ENCODE measurements around the gene RFTN1. TPM values are rescaled to one million over a fixed set of nuclear protein-coding genes. Genes with fewer than 3 reads are reported as not detected.

Gene RFTN1
- total RNA-seq, 1 experiment from 2014 or later: 0.90 TPM

GRCh38 chr3:16478516-16478915 is 35.0 kb downstream of the RFTN1 start:
- peaks cover 3% of the 10 kb centered on the region; the same call in 1 of the 2 replicates for H3K27me3 ChIP-seq (ENCODE audit: control insufficient read depth, insufficient read depth, low read length)
- no peaks in the 10 kb centered on the region for H3K36me3 ChIP-seq (replicated peaks; ENCODE audit: control insufficient read depth, insufficient read depth, low read length)
- no peak overlapping the region for H3K4me3 ChIP-seq (ENCODE audit: insufficient read depth, low read depth, low read length)
- DNase-seq: no peak

DNA sequence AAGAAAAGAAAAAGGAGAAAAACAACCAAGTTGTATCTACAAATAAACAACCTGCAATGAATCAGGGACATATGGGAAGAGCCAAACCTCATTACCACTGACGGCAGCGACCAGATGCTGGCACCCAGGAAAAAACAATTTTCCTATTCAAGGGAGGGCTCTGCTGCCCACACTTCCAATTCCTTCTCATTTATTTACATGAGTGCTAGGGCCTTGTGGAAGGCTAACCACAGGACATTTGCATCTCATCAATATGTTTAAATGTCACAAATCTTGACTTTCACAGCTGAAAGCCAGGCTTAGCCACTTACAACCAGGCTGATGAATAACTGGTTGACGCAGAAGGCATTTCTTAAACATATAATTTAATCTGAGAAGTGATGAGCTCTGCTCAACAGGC is 36.0 kb downstream of the RFTN1 start:
- Histone ChIP-seq H3K4me3 (ENCODE audit: insufficient read depth, low read depth, low read length) (no peak overlapping the region), H3K27me3 (ENCODE audit: control insufficient read depth, insufficient read depth, low read length) (peaks cover 3% of the 10 kb centered on the region; the same call in 1 of the 2 replicates), H3K36me3 (replicated peaks; ENCODE audit: control insufficient read depth, insufficient read depth, low read length) (no peaks in the 10 kb centered on the region)
- DNase-seq: no peak

DNA sequence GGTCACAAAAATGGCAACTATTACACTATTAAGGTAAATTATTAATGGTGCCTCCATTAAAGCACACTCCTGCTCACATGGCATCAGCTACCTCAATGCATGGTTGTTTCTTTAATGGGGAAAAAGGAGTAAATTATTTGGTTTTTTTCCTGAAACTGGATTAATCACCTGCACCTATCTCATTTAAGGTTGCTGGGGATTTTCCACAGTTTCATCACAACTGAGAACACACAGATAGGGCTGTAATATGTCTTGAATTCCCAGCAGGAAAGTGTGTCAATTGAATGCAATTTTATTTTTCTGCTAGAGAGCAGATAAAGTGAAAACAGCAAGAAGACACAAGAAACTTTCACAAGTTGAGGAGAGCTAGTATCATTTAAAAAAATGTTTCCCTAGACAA is 36.4 kb downstream of the RFTN1 start:
- Histone ChIP-seq H3K36me3 (replicated peaks; ENCODE audit: control insufficient read depth, insufficient read depth, low read length) (no peaks in the 10 kb centered on the region), H3K4me3 (ENCODE audit: insufficient read depth, low read depth, low read length) (no peak overlapping the region), H3K27me3 (ENCODE audit: control insufficient read depth, insufficient read depth, low read length) (peaks cover 2% of the 10 kb centered on the region; the same call in 1 of the 2 replicates)
- no peak for DNase-seq

DNA sequence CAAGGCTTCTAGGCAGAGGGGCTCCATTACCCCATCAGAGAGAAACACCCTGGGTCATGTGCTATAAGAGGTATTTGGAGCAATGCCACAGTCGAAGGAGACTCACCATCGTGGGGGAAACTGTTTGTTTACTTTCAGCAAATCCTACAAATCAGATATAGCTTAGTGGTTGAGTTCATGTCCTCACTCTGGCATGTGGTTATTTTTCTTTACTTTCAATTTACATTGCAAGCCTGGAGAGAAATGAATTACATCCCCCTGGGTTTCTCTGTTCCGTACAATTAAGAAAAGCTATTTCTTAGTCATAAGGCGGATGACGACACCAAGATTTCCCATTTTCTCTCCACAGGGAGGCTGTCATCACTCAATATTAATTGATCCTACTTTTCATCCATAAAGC is 36.9 kb downstream of the RFTN1 start:
- H3K4me3 ChIP-seq (ENCODE audit: insufficient read depth, low read depth, low read length): no peak overlapping the region
- DNase-seq: no peak
- no peaks in the 10 kb centered on the region for H3K36me3 ChIP-seq (replicated peaks; ENCODE audit: control insufficient read depth, insufficient read depth, low read length)
- no peaks in the 10 kb centered on the region; the same call in 1 of the 2 replicates for H3K27me3 ChIP-seq (ENCODE audit: control insufficient read depth, insufficient read depth, low read length)

DNA sequence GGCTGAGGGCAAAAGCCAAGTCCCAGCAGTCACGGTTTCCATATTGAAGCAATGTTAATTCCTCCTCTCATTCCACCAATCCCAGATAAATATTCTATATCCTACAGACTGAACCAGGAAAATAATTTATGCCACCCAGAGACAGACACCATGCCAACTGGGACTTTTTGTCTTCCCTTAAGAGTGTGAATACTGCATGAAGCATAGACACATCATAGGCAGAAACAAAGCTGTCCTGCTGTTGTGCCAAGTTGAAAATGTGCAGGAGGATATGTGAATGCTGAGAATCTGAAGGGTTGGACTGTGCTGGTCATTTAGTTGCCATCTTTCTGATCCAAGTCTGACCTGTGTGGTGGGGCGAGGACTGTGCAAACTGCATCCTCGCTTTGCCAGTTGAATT is 37.7 kb downstream of the RFTN1 start:
- Histone ChIP-seq H3K4me3 (ENCODE audit: insufficient read depth, low read depth, low read length) (no peak overlapping the region), H3K27me3 (ENCODE audit: control insufficient read depth, insufficient read depth, low read length) (no peaks in the 10 kb centered on the region; the same call in 1 of the 2 replicates), H3K36me3 (replicated peaks; ENCODE audit: control insufficient read depth, insufficient read depth, low read length) (no peaks in the 10 kb centered on the region)
- no peak for DNase-seq

- no peak for DNase-seq
- Histone ChIP-seq H3K27me3 (ENCODE audit: control insufficient read depth, insufficient read depth, low read length) (no peaks in the 10 kb centered on the region; the same call in 1 of the 2 replicates), H3K36me3 (replicated peaks; ENCODE audit: control insufficient read depth, insufficient read depth, low read length) (no peaks in the 10 kb centered on the region), H3K4me3 (ENCODE audit: insufficient read depth, low read depth, low read length) (no peak overlapping the region)
Measured at GRCh38 chr3:16474920-16475319, 38.6 kb downstream of the RFTN1 start.

DNA sequence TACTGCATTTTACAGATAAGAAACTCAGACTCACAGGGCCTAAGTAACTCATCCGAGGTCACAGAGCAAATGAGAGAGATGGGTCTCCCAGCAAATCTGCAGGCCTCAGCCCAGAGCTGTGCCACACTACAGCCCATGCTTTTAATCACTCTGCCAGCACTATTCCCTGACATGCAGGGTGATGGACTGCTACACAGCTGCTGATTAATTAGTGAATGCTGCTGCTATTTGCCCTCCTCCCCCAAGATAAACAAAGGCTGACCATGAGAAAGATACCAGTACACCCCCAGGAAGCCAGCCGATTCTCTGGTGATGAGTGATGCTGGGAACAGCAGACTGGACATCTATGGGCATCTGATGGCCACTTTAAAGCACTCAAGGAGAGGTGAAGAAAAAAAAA is 39.3 kb downstream of the RFTN1 start:
- DNase-seq: no peak
- no peaks in the 10 kb centered on the region; the same call in 1 of the 2 replicates for H3K27me3 ChIP-seq (ENCODE audit: control insufficient read depth, insufficient read depth, low read length)
- H3K36me3 ChIP-seq (replicated peaks; ENCODE audit: control insufficient read depth, insufficient read depth, low read length): no peaks in the 10 kb centered on the region
- H3K4me3 ChIP-seq (ENCODE audit: insufficient read depth, low read depth, low read length): no peak overlapping the region

DNA sequence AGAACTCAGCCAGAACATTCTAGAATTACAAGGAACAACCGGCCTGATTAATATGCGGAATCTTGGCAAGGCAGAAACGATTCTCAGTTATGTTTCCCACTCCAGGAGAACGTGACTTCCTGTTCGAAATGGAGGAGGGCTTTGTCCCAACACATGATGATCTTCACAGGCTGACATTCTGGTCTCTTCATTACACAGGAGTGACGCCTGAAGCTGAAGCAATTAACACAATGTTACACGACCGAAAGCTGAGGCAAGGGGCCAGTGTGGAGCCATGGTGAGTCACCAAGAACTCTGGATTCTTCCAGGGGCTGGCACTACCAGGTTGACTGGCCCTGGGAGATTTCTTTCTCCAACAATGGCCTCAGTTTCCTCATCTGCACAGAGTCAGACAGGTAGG is 40.9 kb downstream of the RFTN1 start:
- DNase-seq: no peak
- H3K36me3 ChIP-seq (replicated peaks; ENCODE audit: control insufficient read depth, insufficient read depth, low read length): no peaks in the 10 kb centered on the region
- H3K4me3 ChIP-seq (ENCODE audit: insufficient read depth, low read depth, low read length): no peak overlapping the region
- no peaks in the 10 kb centered on the region for H3K27me3 ChIP-seq (ENCODE audit: control insufficient read depth, insufficient read depth, low read length)

- Histone ChIP-seq H3K4me3 (ENCODE audit: insufficient read depth, low read depth, low read length) (no peak overlapping the region), H3K36me3 (replicated peaks; ENCODE audit: control insufficient read depth, insufficient read depth, low read length) (no peaks in the 10 kb centered on the region), H3K27me3 (ENCODE audit: control insufficient read depth, insufficient read depth, low read length) (no peaks in the 10 kb centered on the region)
- DNase-seq: no peak
Measured at GRCh38 chr3:16471897-16472296, 41.6 kb downstream of the RFTN1 start.

DNA sequence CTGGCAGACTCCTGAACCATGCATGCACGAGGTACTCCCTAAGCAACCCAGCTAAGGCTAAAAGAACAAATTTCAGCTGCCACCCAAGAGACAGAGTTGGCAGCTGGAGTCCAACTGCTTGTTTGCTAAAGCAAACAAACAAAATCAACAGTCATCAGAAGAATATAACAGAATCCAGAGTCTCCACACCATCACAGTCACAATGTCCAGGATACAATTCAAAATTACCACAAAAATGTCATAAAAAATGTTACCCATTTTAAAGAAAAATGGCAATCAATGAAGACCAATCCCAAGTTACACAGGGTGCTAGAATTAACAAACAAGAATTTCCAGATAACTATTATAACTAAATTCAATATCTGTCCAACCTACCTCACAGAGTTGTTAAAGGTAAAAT is 42.9 kb downstream of the RFTN1 start:
- no peak overlapping the region for H3K4me3 ChIP-seq (ENCODE audit: insufficient read depth, low read depth, low read length)
- H3K36me3 ChIP-seq (replicated peaks; ENCODE audit: control insufficient read depth, insufficient read depth, low read length): no peaks in the 10 kb centered on the region
- H3K27me3 ChIP-seq (ENCODE audit: control insufficient read depth, insufficient read depth, low read length): no peaks in the 10 kb centered on the region
- no peak for DNase-seq

DNA sequence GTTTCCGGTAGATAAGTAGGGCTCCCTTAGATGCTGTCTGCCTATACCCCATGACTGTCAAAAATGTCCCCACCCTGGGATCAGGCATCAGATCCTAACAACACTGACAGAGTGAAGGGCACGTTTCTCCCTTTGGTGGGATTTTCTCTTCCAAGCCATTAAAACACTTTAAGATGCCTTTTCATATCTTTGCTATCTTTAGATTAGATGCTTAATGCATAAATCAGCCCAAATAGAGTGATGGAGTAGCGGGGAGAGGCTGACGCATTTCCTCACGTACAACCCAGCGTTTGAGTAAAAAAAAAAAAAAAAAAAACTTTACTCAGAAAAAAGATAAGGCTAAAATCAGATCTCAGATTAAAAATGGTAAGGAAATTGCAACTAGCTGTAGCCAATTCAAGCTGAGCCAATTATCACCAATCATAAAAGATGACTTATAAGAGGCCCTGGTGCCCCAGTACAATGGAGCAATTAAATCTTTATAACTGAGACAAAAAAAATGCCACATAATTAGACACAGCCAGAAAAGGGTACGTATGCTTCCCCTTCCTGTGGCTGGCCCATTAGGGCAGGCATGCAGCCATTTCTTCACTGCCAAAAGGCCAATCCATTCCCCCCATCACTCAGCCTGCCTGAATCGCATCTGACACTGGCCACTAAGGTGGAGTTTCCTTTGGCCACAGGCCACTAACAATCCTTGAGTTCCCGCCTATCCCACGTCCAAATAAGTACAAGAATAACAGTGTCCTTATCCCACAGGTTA is 45.0 kb downstream of the RFTN1 start:
- Histone ChIP-seq H3K27me3 (ENCODE audit: control insufficient read depth, insufficient read depth, low read length) (no peaks in the 10 kb centered on the region), H3K4me3 (ENCODE audit: insufficient read depth, low read depth, low read length) (no peak overlapping the region), H3K36me3 (replicated peaks; ENCODE audit: control insufficient read depth, insufficient read depth, low read length) (no peaks in the 10 kb centered on the region)
- DNase-seq: no peak

- no peak for DNase-seq
- Histone ChIP-seq H3K27me3 (ENCODE audit: control insufficient read depth, insufficient read depth, low read length) (no peaks in the 10 kb centered on the region), H3K4me3 (ENCODE audit: insufficient read depth, low read depth, low read length) (no peak overlapping the region), H3K36me3 (replicated peaks; ENCODE audit: control insufficient read depth, insufficient read depth, low read length) (no peaks in the 10 kb centered on the region)
Measured at GRCh38 chr3:16468002-16468335, 45.5 kb downstream of the RFTN1 start.

DNA sequence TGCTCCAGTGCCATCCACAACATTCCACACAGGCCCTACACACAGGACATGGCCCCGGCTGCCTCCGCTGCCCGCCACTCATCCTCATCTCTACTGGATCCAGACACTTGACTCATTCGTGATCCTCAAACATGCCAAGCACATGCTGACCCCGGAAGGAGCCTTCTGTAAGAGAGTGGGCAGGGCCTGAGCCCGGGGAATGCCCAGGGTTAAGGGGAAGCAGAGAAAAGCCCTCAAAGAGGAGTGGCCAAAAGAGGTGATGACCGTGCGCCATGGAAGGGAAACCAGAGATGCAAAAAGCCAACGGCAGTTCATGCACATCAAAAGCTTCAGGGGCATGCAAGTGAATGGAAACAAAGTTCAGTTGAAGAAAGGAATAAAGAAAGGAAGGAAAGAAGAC is 46.1 kb downstream of the RFTN1 start:
- Histone ChIP-seq H3K36me3 (replicated peaks; ENCODE audit: control insufficient read depth, insufficient read depth, low read length) (no peaks in the 10 kb centered on the region), H3K4me3 (ENCODE audit: insufficient read depth, low read depth, low read length) (no peak overlapping the region), H3K27me3 (ENCODE audit: control insufficient read depth, insufficient read depth, low read length) (no peaks in the 10 kb centered on the region)
- no peak for DNase-seq

DNA sequence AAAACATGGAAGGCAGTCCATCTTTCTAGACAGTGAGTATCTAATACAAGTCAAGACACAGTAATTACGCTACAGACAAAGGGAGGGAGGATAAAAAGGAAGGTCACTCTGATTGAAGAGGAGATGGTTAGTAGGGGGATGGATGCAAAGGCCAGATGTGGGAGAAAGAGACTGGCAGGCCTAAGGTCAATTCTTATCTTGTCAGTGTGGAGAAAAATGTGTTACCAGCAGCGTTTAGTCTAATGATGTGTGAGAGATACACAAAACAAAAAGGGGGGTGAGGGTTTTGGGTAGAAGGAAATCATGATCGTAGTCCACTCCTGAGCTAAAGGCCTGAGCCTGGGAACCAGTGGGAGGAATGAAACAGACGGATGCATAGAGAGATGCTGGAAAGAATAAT is 46.7 kb downstream of the RFTN1 start:
- DNase-seq: no peak
- H3K36me3 ChIP-seq (replicated peaks; ENCODE audit: control insufficient read depth, insufficient read depth, low read length): no peaks in the 10 kb centered on the region
- no peaks in the 10 kb centered on the region for H3K27me3 ChIP-seq (ENCODE audit: control insufficient read depth, insufficient read depth, low read length)
- no peak overlapping the region for H3K4me3 ChIP-seq (ENCODE audit: insufficient read depth, low read depth, low read length)

DNA sequence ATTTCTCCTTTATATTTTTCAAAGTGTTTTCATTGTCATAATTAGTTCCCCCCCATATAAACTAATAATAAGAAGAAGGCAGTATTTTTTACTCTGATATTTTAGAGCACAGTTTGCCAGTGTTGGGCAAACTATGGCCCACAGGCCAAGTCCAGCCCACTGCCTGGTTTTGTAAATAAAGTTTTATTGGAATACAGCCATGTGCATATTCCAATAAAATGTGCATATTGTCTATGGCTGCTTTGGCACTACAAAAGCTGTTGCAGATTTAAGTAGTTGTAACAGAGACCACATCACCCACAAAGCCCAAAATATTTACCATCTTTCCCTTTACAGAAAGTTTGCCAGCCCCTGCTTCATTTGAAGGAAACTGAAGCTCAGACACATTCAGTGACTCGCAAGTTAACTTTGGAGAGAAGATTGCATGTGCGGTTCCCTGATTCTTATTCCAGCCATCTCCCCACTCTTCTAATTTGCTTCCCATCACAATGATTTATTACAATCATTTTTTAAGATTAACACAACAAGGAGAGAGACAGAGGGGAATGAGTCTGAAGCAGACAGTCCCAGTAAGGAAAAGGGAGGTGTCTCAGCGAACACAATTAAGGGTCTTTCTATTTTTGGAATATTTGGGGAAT is 48.9 kb downstream of the RFTN1 start:
- DNase-seq: no peak
- no peak overlapping the region for H3K4me3 ChIP-seq (ENCODE audit: insufficient read depth, low read depth, low read length)
- no peaks in the 10 kb centered on the region for H3K27me3 ChIP-seq (ENCODE audit: control insufficient read depth, insufficient read depth, low read length)
- H3K36me3 ChIP-seq (replicated peaks; ENCODE audit: control insufficient read depth, insufficient read depth, low read length): no peaks in the 10 kb centered on the region
